ENCODE measurements around the gene BTBD19.
"Not testable (repeated sequence)": the region's sequence is repeated elsewhere in the genome, so short reads cannot be mapped to it uniquely, and the experiment has no call there.

BTBD19 gene

GRCh38 chr1:44812822-44813543 lies 4.7 kb downstream of the BTBD19 start:
- no peak for TF ChIP-seq CTCF (IDR thresholded peaks at IDR 0.05; ENCODE audit: insufficient read depth, low read depth, low read length, missing control alignments)
- H3K4me3 ChIP-seq (ENCODE audit: low read depth, low read length): no peak overlapping the region; the same call in 1 of the 2 replicates
- DNase-seq (ENCODE audit: low read depth): no peak

GRCh38 chr1:44815926-44816325 lies 7.6 kb downstream of the BTBD19 start:
- H3K4me3 ChIP-seq (ENCODE audit: low read depth, low read length); DNase-seq (ENCODE audit: low read depth): not testable (repeated sequence)

GRCh38 chr1:44817307-44817706 lies 9.0 kb downstream of the BTBD19 start:
- no peak for TF ChIP-seq CTCF (IDR thresholded peaks at IDR 0.05; ENCODE audit: insufficient read depth, low read depth, low read length, missing control alignments)
- H3K4me3 ChIP-seq (ENCODE audit: low read depth, low read length): no peak overlapping the region
- DNase-seq (ENCODE audit: low read depth): no peak

- no peak for TF ChIP-seq CTCF (IDR thresholded peaks at IDR 0.05; ENCODE audit: insufficient read depth, low read depth, low read length, missing control alignments)
- no peak overlapping the region for H3K4me3 ChIP-seq (ENCODE audit: low read depth, low read length)
- DNase-seq (ENCODE audit: low read depth): no peak
These were observed 9.6 kb downstream of the BTBD19 start for GRCh38 chr1:44817771-44818495.

- no peak for DNase-seq (ENCODE audit: low read depth)
- peak overlapping the region; percentile 62 for H3K4me3 ChIP-seq (ENCODE audit: low read depth, low read length)
- TF ChIP-seq CTCF (IDR thresholded peaks at IDR 0.05; ENCODE audit: insufficient read depth, low read depth, low read length, missing control alignments): no peak
These were observed 10.9 kb downstream of the BTBD19 start for GRCh38 chr1:44819196-44819607.

- peak; percentile 97 for DNase-seq (ENCODE audit: low read depth)
- peak; percentile 8 for TF ChIP-seq CTCF (IDR thresholded peaks at IDR 0.05; ENCODE audit: insufficient read depth, low read depth, low read length, missing control alignments)
- H3K4me3 ChIP-seq (ENCODE audit: low read depth, low read length): peak overlapping the region; percentile 62
These were observed 11.4 kb downstream of the BTBD19 start for GRCh38 chr1:44819608-44820327.
